Umbilical cord (tissue), 2 donors: ENCODE measurements around the gene EPSTI1. TPM values are rescaled to one million over a fixed set of nuclear protein-coding genes. Genes with fewer than 3 reads are reported as not detected.

Experiments
- DNase-seq: peaks from one replicate; pipeline ENCODE4 v3.0.0-alpha.2; 2015; ENCODE audit warnings: low spot score
- total RNA-seq: library from RNA; depleted of rRNA; stranded (reverse); fragments of >200 nt; gene quantifications from one replicate; pipeline ENCODE4 v1.2.3, GENCODE V29; 2014; ENCODE audit warnings: low replicate concordance; ENCODE audit not compliant: insufficient read depth

The EPSTI1 gene
- total RNA-seq, 1 donor from 2014 or later, result 58.0 TPM

DNA sequence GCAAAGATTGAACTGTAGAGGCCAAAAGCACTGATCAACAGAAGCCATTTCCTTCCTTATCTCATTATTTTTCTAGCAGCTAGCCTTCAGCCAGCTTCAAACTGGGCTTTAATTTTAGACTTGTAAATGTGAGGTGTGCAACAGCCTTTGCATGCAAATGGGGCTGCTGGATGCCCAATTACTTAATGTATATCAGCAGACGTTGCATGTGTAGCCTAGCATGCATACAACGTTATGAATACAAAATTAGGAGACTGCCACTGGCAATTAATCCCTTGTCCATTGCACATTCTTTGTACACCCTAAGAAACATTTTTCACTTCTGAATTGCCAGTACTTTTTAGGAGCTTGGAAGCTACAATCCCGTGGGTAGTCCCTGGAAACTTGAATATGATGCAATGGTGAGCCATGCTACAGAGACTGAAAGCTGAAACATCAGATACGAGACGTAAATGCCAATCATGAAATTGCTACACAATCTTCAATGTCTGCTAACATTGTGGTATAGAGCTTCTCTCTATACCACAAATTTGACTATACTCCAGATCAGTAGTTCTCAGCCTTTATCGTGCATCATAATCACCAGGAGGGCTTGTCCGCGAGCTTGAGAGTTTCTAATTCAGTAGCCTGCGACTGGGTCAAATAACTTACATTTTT, 20.2 kb downstream of the EPSTI1 start:
- DNase-seq, result no peak

GRCh38 chr13:42970824-42971690, 21.0 kb downstream of the EPSTI1 start:
- DNase-seq, result no peak

DNA sequence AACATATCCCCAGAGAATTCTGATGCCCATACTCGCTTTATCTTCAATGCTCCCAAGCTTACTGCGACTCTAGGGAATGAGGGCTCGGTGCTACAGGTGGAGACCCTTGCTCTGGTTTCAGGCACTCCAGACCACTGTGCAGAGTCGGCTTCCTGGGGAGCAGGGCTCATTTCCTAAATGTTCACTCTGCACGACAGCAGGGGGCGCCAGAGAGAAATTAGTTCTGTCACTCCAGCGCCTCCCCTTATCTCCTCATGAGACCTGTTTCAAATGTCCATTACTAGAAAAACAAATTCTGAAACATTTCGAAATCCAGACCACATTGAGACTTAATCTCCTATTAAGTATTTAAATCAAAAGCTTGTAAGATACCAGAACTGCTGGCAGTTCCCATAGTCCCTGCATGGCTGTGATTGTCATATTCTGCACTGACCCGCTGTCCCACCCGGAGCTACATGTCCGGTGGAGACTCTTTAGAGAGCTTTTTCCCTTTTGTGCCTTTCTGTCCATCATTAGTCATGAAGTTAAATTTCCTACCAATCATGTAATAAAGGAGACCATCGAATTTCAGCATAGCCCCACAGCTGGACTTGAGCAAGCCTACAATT, 22.4 kb downstream of the EPSTI1 start:
- DNase-seq, result peak; percentile 69

- no peak for DNase-seq
These were observed 23.1 kb downstream of the EPSTI1 start for GRCh38 chr13:42968906-42969305.

DNA sequence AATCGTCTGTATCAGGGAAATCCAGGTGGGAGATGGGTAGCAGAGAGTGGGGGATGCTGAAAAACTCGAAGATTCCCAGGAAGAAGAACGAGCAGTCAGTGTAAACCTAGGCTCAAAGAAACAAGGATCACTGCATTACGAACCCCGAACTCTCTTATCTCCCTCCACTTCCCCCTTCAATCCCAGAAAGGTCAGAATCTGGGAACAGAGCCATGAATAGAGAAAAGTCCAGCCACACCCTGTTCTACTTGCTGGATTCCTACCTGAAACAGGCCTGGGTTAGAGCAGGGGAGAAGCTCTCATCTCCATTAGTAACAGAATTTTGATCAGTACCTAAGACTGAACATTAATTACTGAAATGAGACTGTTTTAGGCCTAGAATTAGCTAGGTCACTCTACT, 24.4 kb downstream of the EPSTI1 start:
- peak; percentile 66 for DNase-seq

DNA sequence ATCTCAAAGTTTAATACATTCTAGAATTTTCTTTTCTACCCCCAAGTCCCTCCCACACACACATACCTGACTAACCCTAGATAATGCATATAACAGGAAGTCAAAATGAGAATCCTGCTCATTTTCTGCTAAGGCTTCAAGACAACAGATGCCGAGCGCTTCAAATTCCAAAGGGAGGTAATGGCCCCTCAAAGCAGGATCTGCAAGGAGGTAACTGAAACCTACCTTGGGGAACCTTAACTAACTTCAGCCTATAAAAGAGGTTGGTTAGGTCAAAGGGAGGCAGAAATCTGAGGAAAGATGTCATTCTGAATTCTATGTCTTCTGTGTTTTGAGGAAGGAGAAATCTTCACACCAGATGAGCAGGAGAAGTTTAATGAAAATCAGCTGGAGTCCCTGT, 26.8 kb downstream of the EPSTI1 start:
- DNase-seq, result no peak

GRCh38 chr13:42964761-42965161, 27.3 kb downstream of the EPSTI1 start:
- peak; percentile 81 for DNase-seq

DNA sequence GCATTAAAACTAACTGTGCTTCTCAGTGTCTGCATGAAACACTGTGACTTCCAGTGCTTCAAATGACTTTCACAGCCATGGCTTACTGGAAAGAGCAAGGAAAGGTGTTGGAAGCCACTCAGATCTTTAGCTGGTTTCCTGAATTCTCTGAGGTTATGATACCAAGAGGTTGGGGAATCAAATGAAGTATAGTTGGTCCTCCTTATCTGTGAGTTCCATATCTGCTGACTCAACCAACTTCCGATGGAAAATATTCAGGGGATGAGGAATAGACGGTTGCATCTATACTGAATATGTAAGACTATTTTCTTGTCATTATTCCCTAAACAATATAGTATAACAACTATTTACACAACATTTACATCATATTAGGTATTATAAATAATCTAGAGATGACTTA, 32.4 kb downstream of the EPSTI1 start:
- no peak for DNase-seq

DNA sequence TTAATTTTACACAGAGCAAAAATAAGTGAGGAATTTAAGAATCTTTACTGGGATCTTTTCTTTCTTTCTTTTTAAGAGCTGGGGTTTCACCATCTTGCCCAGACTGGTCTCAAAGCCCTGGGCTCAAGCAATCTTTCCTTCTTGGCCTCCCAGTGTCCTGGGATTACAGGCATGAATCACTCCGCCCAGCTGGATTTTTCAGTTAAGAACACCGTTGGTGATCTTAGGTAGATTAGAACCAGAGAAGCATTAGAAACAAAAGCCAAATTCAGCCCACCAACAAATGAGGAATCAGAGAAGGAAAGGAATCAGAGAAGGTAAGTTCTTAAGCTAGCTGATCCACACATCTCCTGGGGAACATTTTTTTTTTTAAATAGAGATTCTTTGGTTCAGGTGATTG, 34.2 kb downstream of the EPSTI1 start:
- no peak for DNase-seq

GRCh38 chr13:42950181-42950580, 41.9 kb downstream of the EPSTI1 start:
- peak; percentile 42 for DNase-seq

DNA sequence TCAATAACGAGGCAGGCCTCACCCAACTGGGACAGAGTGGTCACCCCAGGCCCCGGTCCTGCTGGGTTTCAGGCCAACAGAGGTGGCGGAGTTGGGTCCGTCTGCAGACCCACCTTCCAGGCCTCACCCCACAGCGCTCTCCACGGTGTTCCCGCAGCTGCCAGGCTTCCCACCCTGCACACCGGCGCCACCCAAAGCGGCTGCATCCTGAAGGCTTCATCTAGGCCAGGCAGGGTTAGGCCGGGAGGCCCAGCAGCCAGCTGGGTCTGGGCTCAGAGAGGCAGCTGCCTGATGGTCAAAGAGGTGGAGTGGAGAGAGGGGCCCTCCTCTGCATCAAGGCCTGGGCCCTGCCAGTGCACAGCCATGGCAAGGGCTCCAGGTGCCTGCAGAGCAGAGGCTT, 44.1 kb downstream of the EPSTI1 start:
- DNase-seq, result no peak

DNA sequence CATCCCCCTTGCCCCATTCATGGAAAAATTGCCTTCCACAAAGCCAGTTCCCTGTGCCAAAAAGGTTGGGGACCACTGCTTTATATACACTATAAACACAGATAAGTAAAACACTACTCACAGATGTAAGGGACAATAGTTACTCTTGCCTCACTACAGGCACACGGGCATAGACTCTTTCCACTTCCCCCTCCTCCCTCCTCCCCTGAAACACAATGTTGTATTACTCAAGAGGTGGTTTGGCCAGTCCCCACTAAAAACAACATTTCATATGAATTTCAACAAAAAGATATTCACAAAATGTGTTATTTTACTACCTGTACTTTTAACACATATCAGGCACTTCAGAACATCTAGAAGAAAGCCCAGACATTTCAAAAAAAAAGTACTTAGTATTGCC, 45.1 kb downstream of the EPSTI1 start:
- DNase-seq, result no peak

GRCh38 chr13:42929886-42930535, 62.0 kb downstream of the EPSTI1 start:
- DNase-seq, result no peak

DNA sequence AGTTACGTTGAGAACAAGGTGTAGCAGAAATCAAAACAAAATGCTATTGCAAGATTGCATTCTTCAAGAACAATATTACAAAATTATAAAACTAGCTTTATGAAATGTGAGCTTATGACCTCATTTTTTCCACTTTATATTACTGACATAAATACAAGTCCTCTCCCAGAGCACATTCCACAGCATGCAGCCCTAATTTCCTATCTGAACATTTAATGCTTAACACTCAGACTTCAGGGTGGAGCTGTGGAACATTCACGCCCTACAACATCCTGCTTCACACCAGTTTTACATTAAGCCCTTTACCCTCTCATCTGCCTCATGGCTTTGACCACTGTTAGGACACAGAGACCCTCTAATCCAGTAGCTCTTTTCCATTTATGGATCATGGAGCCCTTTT, 65.5 kb downstream of the EPSTI1 start:
- peak; percentile 72 for DNase-seq

GRCh38 chr13:42926043-42926442, 66.0 kb downstream of the EPSTI1 start:
- no peak for DNase-seq

GRCh38 chr13:42925626-42926025, 66.4 kb downstream of the EPSTI1 start:
- no peak for DNase-seq

GRCh38 chr13:42924344-42924743, 67.7 kb downstream of the EPSTI1 start:
- no peak for DNase-seq

DNA sequence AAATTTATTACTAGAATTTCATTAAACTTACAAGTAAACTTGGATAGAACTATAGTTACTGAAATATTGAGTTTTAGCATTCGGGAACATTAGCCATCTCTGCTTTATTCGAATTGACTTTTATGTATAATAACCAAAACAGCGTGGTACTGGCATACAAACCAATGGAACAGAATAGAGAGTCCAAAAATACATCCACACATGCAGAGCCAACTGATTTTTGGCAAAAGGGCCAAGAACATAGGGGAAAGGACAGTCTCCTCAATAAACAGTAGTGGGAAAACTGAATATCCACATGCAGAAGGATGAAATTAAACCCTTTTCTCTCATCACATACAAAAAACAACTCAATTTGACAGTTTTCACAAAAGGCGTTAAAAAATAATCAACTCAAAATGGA, 84.3 kb downstream of the EPSTI1 start:
- no peak for DNase-seq

GRCh38 chr13:42906257-42906656, 85.8 kb downstream of the EPSTI1 start:
- DNase-seq, result no peak

DNA sequence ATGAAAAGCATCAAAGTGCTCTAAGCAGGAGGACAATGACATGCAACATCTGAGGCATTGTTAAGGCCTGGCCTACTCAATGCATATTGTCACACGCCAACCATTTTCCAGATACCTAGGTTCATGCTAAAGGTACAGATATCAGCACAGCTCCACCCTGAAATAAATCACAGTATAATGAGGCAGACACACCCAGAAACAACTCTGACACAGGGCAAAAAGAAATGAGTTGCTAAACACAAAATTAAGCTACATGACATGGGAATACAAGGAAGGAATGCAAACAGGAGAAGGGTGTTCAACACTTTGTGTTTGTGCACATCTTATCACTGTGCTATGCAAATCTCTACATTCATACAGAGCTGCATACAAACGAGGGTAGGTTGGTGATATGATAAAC, 86.5 kb downstream of the EPSTI1 start:
- no peak for DNase-seq

DNA sequence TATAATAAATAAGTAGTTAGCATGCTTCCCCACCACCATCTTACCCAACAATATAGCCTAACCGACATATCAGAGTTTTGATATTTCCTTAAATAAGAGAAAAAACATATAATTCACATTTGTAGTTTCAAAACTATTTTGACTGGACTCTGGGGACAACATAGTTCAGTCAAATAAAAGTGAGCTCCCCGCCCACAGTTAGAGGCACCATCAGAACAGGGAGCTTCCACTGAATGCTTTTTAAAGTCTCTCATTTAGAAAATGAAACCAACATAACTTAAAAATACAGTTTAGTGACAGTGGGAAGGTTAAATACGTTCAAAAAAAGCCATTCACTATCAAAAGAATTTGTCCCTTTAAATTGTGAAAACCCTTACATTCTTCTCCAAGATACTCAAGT, 92.8 kb downstream of the EPSTI1 start:
- no peak for DNase-seq

DNA sequence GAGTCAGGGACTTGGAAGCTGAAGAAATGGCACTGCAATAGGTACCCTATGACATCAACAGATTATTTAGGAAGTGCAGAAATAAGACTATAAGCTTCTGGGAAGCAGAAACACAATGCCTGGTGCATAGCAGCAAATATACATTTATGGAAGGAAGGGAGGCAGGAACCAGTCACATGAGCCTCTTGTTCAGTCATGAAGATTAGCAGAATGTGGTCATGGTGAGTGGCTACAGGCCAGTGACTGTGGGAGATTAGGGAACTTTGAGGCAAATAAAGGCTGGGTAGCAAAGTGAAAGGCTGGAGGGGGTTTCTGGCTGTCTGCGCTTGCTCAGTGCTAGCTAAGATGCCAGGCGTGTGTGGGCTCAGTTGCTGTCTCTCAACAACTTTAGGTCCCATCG, 96.3 kb downstream of the EPSTI1 start:
- DNase-seq, result no peak
